T-helper 1 cell treated with Interleukin-12 subunit alpha and Interleukin-12 subunit beta and Interleukin-4 antibody, amounts not matched to agents 30 ng/mL and 1 ng/mL, for 36 hours (primary cell): ENCODE data around the gene STRN3. TPM values are rescaled to one million over a fixed set of nuclear protein-coding genes. Genes with fewer than 3 reads are reported as not detected.
"Not testable (repeated sequence)": the region's sequence is repeated elsewhere in the genome, so short reads cannot be mapped to it uniquely, and the experiment has no call there.

Source experiments
- intact Hi-C: fragments of 100-400 bp; cut with micrococcal nuclease; formaldehyde crosslinking; loops from one replicate; pipeline ENCODE4 v1.15.1; 2024
- total RNA-seq: library from RNA; stranded (reverse); gene quantifications from 2 replicates; pipeline ENCODE4 v1.2.3, GENCODE V29; 2022

STRN3 gene
- total RNA-seq, 1 donor from 2014 or later = 23.5 TPM

DNA sequence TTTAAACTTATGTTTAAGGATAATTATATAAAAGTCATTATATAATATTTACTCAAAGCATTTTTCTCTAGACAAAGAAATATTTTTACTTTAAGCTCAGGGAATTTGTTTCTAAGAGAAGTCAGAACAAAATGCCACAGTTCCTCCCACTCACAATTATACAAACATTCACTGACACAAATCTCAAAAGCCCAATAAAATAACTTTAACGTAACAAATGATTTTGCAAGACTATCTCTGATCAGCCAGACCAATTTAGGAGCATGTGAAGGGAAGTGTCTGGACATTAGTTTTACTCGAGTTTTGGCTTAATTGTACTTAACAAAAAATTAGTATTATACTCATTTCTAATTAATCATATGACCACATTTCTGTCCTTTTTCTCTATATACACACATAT, 110.6 kb downstream of the STRN3 start:
- intact Hi-C loops = no loop called here

DNA sequence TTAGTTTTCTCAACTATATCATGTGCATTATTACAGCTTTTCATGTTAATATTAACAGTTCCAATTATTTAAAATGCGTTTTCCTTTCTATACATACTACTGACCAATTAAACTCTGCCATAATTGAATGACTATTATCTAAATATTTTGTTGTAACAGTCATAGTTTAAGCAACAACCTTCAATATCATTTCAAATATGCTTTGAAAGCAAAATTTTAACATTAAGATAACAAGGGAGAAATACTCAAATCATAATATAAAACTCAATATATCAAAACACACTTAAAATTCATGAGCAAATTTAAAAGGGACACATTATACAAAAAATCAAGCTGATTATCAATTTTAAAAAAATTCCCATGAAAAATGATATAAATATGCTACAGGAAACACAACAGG, 111.4 kb downstream of the STRN3 start:
- intact Hi-C loops = no loop called here

DNA sequence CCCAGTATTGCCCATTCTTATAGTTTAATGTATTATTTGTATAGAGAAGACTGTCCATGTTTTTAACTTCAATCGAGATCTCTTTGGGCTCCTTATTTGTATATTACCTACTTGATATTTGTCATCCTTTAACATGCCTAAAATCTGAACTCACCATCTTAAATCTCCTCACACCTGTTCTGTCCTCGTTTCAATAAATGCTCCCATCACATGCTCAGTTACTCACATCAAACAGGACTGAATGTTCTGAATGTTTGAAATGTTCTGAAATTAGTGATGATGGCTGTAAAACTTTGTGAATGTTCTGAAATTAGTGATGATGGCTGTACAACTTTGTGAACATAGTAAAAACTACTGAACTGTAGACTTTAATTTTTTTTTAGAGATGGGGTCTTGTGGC, 117.4 kb downstream of the STRN3 start:
- intact Hi-C loops = loop anchor here (10.0 kb wide), 1 partner anchor 534 kb away; no protein-coding TSS in a partner anchor

DNA sequence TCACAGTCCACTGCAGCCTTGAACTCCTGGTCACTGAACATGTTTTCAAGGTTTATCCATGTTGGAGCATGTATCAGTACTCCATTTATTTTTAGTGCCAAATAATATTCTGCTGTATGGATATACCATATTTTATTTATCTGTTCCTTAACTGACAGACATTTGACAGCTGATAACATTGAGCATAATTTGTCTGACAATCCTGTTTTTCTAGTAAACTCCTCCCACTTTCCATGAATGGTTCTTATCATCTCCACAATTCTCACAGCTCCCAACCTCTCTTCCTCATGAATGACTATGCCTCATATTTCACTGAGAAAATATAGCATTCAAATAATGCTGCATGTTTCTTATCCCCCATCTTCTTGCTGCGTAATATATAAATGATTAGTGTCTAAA, 118.5 kb downstream of the STRN3 start:
- intact Hi-C loops = loop anchor here (10.0 kb wide), 1 partner anchor 533 kb away; no protein-coding TSS in a partner anchor

DNA sequence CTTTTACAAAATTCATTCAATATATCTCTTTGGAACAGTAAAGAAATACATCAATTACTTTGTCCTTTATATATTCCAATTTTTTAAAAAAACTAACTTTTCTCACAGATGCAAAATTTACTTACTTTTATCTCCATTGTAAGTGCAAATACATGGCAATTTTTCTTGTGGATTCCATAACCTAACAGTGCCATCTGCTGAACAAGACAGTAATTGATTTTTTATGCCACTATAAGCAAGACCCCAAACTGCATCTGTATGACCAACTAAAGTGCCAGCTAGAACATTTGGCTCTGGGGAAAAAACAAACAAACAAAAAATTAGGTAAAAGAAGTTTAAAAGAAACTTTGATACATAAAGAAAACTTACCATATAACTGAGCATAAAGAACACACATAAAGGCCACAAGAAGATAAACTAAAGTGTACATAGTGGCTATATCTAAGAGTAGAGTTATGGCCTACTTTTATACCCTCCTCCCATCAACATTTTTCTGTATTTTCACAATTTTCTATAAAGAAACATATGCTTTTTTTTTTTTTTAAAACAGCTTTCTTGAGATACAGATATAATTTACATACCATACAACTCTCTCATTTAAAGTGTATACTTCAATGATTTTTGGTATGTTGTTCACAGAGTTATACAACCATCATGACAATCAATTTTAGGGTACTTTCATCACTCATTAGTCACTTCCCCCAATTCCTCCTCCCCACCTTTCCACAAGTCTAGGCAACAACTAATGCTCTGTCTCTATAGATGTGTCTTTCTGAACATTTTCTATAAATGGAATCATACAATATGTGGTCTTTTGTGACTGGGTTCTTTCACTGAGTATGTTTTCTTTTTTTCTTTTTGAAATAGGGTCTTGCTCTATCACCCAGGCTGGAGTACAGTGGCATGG, 119.2 kb downstream of the STRN3 start:
- intact Hi-C loops = loop anchor here (1.0 to 10.0 kb wide), 2 partner anchors 250 to 532 kb away; no protein-coding TSS in a partner anchor

DNA sequence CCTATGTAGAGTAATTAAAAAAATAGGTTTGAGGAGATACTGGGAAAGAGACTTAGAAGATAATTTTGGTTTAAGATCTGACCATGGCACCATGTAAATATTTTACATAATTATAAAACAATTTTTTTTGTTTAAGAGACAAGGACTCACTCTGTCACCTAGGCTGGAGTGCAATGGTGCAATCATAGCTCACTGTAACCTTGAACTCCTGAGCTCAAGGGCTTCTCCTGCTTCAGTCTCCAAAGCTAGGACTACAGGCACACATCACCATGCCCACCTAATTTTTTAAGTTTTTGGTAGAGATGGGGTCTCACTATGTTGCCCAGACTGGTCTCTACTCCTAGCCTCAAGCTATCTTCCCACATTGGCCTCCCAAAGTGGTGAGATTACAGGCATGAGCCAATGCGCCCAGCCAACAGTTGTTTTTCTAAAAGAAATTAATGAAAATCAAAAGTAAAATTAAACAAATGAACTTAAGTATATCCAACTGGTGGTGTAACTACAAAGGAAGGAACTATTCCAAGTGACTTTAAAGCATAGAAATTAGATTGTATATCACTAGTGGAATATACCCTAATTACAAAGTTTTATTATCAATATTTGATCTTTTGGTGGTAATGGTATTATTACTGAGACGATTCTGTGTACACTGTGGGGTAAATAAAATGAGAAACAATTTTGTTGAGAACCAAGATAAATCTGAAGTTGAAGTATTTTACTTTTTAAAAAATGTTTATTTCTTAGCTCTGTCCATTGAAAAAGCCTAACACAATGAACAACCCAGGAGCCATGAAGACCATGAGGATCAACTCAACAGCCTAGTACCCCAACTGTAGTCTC, 122.7 kb downstream of the STRN3 start:
- intact Hi-C loops = loop anchor here (10.0 kb wide), 1 partner anchor 529 kb away; no protein-coding TSS in a partner anchor

DNA sequence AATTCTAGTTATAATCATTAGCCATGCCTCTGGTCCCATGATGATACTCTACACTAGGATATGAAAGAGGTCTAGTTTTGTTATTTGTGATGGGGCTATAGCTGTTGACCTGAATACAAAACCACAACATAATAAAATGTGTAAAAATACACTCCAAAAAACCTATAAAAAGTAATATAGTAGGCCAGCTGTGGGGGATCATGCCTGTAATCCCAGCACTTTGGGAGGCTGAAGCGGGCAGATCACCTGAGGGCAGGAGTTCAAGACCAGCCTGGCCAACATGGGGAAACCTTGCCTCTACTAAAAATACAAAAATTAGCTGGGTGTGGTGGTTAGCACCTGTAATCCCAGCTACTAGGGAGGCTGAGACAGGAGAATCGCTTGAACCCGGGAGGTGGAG, 129.1 kb downstream of the STRN3 start:
- intact Hi-C loops = not testable (repeated sequence)

DNA sequence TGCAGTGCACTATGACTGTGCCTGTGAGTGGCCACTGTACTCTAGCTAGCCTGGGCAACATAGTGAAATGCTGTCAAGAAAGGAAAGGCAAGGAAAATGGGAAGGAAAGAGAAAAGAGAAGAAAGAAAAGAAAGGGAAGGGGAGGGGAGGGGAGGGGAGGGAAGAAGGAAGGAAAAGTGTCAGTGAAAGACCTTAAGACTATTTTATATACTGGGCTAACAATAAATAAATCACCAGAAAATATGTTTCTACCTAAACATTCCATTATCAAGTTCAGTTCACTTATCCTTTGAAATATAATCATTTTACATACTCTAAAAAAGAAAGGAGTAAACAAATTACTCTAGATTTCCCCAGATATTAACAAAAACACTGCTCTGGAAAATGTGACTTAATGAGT, 129.7 kb downstream of the STRN3 start:
- intact Hi-C loops = no loop called here

DNA sequence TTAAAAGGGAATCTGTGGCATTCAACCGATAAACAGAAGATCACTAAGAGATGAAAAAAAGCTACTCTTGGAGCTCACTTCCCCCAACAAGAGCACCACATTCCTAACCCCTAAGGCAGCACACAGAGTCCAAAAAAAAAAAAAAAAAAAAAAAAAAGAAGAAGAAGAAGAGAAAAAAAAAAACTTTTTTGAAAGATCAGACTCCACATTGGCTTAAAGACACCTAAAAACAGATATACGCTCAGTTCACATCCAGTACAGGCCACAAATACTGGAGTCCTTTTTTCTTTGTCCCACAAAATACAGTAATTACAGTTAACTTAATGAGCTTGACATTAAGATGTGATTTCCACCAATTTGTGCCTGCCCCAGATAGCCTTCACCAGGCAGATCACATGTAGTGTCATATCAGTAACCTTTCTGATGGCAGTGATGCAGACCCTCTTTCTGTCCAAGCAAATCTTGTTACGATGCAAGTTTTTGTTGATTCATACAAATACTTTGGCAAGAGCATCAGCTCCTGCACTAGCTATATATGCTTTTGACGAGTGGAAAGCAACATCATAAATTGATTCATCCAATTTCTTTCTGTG, 131.2 kb downstream of the STRN3 start:
- intact Hi-C loops = no loop called here

DNA sequence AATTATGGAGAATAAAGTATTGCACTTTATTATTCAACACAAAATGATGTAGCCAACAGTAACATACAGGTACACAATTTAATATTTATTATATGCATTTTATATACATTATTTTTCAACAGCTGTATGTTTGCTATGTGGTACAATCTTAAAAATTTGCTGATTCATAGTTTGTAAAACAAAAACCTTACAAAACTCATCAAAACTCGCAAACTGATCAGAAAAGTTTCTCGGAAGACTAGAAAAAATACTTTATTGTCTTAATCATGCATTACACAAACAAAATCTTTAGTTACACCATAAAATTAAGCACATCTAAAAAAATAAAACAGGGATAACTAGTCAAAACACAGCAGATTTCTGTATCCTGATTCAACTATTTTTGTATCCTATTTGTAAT, 132.4 kb downstream of the STRN3 start:
- intact Hi-C loops = no loop called here

DNA sequence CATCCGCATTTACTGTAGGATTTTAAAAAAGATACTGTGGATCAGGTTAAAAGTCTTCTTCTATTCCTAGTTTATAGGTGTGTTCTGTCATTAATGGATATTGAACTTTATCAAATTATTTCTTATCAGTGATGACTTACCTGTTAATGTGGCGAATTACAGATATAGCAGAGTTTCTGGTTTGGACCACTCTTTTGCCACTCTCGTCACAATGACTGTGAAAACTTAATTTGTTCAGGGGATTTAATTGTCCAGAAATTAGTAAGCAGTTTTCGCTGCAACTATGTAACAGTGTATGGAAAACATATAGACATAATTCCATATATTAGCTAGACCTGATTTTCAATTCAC, 137.0 kb downstream of the STRN3 start:
- intact Hi-C loops = loop anchor here (10.0 kb wide), 1 partner anchor 196 kb away; no protein-coding TSS in a partner anchor

DNA sequence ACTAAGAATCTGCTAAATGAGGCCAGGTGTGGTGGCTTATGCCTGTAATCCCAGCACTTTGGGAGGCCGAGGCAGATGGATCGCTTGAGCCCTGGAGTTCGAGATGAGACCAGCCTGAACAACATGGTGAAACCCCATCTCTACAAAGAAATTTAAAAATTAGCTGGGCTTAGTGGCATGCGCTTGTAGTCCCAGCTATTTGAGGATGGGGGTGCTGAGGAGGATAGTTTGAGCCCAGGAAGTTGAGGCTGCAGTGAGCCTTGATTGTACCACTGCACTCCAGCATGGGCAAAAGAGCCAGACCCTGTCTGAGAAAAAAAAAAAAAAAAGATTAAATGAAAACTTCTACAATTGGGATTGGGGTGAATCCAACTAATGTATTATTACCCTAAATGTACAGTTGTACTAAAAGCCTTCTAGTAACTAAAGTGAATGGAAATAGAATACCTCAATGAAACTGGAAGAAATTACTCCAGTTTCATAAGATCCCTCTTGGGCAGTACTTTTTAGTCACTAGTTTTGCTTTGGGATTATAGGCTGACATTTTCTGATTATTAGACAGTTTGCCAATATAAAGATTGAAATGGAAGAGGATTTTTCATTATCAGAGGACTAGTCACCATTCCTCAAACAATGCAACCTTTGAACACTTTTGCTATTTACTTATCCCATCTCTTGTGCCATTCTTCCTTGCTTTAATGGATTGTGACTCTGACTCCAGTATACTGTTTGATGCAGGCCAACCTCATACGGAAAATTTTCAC, 137.5 kb downstream of the STRN3 start:
- intact Hi-C loops = loop anchor here (10.0 kb wide), 1 partner anchor 196 kb away; no protein-coding TSS in a partner anchor

DNA sequence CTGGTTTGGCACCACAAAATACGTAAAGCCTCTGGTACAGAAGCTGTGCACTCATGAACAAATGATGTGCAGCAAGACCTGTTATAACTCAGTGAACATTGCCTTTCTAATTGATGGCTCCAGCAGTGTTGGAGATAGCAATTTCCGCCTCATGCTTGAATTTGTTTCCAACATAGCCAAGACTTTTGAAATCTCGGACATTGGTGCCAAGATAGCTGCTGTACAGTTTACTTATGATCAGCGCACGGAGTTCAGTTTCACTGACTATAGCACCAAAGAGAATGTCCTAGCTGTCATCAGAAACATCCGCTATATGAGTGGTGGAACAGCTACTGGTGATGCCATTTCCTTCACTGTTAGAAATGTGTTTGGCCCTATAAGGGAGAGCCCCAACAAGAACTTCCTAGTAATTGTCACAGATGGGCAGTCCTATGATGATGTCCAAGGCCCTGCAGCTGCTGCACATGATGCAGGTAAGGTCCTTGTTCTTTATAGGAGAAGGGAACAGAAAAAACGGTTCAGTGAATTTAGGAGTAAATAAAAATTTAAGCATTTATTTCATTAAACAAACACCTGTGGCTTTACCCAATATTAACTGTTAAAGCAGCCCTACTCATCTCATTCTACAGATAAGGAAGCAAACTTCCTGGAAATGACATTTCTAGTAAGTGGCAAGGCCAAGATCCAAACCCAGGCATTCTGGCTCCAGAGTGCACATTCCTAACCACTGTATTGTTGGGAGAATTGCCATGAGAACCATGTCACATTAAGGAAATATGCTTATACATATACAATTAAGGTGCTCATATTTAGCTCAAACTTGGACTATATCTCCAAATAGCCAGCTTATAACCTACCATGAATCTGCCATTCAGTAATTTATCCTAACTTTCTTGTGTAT, 140.1 kb downstream of the STRN3 start:
- intact Hi-C loops = loop anchor here (10.0 kb wide), 1 partner anchor 199 kb away; no protein-coding TSS in a partner anchor

DNA sequence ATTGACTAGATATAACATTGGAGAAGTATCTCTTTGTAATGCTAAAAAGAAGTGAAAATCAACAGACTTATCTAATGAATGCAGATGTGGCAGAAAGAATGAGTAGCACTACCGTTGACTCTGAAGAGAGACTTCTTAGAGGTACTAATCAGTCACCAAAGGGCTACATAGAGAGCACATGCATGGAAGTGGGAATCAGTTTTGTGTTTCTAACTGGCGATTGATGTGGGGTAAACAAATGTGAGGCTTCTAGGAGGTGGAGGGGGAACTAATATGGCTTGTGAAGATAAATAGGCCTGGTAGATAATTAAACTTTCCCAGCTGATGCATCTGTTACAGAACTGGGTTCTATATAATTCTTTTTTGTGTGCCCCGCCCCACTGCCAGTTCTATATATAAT, 141.3 kb downstream of the STRN3 start:
- intact Hi-C loops = loop anchor here (10.0 kb wide), 1 partner anchor 200 kb away; no protein-coding TSS in a partner anchor

DNA sequence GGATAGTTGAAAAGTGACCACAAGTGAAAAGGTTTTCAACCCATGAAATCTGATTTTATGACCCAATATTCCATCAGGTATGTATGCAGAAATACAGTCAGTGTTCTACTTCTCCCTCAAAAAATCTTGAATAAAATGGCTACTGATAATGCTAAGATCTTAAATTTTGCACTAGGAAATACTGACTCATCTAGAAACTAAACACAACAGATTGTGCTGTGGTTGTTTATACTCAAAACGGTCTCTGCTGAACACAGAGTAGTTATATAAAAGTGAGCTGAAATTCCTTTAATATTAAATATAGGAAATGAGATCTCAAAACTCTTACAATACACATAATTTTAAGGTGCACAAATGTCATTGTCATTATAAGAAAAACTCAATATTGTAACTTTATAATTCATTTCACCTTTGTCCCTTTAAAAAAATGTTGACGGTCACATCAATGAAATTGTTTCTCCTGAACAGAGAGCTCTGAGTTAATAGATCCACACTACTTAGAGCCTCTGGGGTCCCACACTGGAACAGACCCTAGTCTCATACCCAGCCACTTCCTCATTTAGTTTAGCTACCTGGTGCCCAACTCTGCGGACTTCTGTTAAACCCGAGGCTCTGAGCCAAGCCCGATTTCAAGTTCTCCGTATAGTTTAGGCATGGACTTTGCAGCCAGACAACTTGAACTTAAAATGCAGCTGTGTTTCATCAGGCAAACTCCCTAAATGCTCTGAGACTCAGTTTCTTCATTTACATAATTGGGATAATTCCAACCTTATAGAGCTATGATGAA, 142.5 kb downstream of the STRN3 start:
- intact Hi-C loops = loop anchor here (10.0 kb wide), 1 partner anchor 201 kb away; no protein-coding TSS in a partner anchor

DNA sequence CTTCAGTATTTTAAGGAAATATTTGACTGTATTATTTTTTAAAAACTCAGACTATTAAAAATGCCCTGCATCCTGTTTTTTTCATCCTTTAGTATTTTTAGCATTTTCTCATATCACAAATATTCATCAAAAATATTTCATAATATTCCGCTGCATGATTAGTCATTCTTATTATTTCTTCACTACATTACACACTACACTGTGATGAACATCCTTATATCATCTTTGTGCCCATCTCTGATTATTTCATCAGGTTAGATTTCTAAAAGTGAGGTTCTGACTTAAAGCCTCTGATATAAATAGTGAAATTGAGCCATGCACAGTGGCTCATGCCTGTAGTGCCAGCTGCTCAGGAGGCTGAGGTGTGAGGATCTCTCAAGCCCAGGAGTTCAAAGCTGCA, 143.7 kb downstream of the STRN3 start:
- intact Hi-C loops = loop anchor here (10.0 kb wide), 1 partner anchor 202 kb away; no protein-coding TSS in a partner anchor

DNA sequence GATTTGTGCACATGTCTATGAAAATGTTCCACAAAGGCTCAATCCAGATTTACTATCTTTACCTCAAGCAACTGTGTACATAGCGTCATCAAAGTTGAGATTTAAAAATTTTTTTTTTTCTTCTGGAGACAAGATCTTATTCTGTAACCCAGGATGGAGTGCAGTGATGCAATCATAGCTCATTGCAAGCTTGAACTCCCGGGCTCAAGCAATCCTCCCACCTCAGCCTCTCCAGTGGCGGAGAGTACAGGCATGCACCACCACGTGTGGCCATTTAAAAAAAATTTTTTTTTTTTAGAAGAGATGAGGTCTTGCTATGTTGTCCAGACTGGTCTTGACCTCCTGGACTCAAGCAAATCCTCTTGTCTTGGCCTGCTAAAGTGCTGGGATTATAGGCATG, 149.5 kb downstream of the STRN3 start:
- intact Hi-C loops = no loop called here

DNA sequence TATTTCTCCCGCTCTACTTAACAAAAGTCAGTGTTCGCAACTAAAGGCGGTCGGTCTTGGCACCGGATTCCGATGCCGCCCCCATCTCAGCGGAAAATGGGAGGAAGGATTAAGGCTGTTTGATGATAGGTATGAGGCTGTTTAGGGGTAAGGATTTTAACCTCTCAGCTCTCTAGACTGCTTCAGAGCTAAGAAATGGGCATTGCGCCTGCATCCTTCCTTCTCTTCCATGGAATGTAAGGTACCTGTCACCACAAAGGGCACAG, 150.5 kb downstream of the STRN3 start:
- intact Hi-C loops = no loop called here
